ENCODE results near the gene TXNRD3.
"Not testable (repeated sequence)": the region's sequence is repeated elsewhere in the genome, so short reads cannot be mapped to it uniquely, and the experiment has no call there.

TXNRD3 gene

DNA sequence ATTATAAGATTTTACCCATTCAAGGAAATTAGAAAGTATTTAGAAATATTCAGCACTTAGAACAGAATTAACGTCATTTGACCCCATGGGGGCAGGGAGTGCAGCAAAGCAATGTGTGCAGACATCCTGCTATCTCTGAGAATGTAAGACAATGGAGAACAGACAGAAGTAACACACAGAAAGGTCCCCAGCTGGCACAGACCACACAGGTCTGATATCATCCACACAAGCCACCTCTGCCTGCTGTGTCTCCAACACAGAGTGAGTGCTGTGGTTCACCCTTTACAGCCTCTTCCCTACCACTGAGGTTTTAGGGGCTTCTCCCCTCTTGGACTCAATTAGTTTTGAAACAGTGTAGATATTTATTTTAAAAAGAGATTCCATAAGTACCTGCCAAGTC, 16.1 kb downstream of the TXNRD3 start:
- no peak for DNase-seq

DNA sequence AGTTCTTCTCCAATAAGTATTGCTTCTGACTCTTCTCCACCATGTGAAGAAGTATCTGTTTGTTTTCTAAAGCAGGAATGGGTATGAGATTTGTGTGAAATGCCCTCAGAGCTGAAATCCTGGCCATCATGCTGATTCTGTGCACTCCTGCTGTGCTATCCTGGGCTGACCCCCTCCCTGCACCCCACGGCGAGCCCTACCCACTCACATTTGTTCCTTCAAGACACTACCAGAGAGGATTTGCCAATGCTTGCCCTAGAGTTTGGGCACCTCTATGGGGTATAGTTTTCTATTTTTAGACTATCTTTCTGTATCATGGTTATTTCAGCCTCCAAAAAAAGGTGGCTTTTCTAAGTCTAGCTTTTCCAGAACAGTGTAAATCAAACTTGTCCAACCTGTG, 18.5 kb downstream of the TXNRD3 start:
- DNase-seq: no peak

DNA sequence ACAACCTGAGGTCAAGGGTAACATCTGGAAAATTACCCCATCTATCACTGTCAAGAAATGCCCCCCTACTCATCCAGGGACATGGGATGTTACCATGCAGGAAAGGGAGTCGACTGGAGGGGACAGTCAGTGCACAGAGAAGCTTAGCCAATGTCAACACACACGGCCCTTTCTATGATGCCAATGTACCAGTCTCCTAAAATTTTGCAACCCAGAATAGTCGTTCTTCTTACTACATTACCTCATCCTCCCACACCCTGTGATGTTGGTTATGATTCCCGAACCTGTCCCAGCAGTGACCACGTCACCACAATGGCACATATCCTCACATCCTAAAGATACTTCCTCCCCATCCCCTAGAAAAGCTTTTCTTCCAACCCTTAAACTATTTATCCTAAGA, 20.1 kb downstream of the TXNRD3 start:
- no peak for DNase-seq

DNA sequence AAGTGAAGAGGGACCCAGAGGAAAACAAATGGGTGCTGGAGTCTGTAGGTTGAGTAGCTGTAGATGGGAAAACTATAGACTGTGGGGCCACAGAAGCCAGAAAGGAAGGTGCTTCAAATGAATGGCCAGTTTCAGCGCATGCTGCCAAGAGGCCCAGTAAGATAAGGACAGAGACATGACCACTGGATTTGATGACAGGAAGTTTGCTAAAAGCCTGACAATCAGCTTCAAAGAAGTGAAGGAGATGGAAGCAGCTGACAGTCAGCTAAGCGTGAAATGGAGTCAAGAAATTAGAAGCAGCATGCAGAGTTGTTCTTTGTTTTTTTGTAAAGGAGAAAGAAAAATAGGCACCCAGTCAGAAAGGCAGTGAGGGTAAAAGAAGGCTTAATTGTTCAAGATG, 24.9 kb downstream of the TXNRD3 start:
- no peak for DNase-seq

DNA sequence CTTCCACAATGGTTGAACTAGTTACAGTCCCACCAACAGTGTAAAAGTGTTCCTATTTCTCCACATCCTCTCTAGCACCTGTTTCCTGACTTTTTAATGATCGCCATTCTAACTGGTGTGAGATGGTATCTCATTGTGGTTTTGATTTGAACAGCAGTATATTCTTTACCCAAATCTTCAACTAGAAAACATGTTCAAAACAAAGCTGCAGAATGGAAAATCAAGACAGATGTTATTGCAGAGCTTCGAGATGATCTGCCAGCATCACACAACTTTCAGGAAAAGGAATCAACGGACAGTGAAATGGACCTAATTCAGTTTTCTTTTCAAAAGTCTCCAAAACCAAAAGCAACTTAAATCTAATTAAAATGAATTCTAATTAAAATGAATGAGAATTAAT, 29.2 kb downstream of the TXNRD3 start:
- DNase-seq: not testable (repeated sequence)

DNA sequence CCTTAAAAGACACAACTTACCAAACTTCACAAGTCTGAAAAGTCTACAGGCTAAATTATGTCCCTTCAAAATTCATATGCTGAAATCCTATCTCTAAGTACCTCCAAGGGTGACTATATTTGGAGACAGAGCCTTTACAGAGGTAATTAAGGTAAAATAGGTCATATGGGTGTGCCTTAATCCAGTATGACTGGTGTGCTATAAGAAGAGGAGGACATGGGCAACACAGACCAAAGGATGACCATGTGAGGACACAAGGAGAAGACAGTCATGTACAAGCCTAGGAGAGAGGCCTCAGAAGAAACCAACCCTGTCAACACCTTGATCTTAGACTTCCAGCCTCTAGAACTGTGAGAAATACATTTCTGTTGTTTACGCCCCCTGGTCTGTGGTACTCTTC, 32.2 kb downstream of the TXNRD3 start:
- DNase-seq: no peak

DNA sequence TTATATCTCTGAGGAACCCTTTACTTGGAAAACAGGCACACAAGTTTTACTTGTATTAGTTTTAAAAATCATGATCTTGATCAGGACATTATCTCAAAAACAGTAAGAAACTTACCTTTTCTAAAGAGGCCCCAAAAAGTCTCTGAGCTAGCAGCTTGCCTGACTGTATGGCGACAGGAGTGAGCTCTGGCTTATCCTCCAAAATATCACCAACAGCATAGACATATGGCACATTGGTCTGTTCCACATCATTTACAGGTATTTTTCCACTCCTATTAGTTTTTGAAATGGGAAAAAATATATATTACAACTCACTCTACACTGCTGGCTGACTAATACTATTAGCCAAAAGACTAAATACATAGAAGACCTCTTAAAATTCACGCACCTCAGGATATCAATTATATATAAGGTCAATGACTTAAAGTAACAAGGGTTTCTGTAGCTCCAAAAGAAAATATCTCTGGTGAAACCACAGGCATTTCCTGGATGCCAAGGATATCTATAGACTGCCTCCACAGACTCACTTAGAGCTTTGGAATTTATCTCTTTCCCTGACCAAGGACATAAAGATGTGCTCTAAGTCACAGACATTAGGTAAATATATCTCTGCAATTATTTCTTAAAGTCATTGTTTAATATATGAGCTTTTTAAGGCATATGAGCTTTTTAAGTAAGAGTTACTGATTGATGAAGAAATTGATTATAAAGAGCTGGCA, 33.1 kb downstream of the TXNRD3 start:
- no peak for DNase-seq

DNA sequence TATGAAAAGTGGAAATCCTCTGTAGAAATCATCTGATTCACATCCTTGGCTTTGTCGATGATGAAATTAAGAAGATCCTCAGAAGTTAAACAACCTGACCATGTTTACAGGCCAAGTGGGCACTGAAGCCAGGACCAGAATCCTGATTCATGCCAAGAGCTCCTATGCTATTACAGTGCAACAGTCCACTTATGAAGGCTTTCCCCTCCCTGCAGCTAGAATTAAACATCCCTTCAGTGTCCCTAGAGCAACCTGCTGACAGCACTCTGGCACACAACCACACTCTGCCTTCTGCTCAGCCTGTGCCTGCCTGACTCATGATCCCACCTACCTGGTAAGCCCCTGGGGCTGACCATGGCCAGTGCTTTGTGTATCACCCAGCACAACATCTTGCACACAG, 33.8 kb downstream of the TXNRD3 start:
- DNase-seq: no peak

DNA sequence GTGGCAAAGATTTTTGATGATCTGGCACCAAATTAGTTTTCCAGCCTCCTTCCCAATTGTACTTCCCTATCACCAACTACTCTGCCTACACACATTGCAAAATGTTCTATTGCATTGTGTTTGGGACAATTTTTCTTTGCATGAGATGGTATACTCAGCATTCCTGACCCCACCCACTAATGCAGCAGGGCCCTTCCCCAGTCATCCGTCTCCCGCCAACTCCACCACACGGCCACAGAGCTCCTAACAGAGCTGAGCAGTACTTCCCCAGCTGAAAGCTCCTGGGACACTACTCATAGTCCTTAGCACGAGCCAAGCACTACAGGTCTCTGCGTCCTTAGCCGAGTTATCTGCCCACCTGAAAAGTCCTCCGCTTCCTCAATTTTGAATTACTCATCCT, 34.2 kb downstream of the TXNRD3 start:
- DNase-seq: no peak

DNA sequence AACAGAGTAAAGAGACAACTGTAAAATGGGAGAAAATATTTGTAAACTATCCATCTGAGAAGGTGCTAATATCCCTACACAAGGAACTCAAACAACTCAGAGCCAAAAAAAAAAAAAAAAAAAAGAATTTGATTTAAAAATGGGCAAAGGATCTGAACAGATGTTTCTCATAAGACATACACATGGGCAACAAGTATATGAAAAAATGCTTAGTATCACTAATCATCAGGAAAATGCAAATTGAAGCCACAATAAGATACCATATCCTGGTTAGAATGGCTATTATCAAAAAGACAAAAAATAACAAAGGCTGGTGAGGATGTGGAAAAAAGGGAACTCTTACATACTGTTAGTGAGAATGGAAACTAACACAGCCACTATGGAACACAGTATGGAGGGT, 36.2 kb downstream of the TXNRD3 start:
- DNase-seq: no peak

DNA sequence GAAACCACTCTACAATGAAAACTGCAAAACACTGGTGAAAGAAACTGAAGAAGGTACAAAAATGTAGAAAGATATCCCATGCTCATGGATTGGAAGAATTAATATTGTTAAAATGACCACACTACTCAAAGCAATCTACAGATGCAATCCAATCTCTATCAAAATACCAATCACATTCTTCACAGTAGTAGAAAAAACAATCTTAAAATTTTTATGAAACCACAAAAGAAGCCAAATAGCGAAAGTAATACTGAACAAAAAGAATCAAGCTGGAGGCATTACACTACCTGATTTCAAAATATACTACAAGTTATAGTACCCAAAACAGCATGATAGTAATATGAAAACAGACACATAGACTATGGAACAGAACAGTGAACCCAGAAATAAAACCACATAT, 36.9 kb downstream of the TXNRD3 start:
- DNase-seq: no peak

DNA sequence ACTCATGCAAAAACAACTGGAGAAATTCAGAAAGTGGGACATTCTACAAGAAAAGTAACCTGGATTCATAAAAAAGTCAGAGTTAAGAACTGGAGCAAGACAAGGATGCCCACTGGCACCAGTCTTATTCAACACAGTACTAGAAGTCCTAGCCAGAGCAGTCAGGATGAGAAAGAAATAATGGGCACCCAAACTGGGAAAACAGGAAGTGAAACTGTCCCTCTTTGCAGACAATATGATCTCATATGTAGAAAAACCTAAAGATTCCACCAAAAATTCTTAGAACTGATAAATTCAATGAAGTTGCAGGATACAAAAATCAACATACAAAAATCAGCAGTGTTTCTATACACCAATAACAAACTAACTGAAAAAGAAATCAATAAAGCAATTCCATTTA, 37.4 kb downstream of the TXNRD3 start:
- DNase-seq: no peak

DNA sequence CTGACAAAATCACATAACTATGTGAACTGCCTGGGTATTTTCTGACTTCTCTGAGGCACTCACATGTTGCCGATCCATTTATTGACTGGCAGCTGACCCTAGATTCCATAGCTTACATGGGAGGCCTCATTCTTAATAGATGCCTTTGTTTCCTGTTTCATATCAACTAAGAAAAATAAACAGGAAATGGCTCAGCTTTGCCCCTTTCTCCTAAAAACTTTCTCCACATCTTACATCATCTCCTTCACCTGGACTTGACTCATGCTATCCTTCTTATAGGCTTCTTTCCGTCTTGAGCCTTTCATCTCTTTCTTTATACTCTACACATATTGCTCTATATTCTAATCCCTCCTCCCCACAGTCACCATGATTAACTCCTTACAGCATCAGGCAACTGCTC, 38.0 kb downstream of the TXNRD3 start:
- DNase-seq: no peak

DNA sequence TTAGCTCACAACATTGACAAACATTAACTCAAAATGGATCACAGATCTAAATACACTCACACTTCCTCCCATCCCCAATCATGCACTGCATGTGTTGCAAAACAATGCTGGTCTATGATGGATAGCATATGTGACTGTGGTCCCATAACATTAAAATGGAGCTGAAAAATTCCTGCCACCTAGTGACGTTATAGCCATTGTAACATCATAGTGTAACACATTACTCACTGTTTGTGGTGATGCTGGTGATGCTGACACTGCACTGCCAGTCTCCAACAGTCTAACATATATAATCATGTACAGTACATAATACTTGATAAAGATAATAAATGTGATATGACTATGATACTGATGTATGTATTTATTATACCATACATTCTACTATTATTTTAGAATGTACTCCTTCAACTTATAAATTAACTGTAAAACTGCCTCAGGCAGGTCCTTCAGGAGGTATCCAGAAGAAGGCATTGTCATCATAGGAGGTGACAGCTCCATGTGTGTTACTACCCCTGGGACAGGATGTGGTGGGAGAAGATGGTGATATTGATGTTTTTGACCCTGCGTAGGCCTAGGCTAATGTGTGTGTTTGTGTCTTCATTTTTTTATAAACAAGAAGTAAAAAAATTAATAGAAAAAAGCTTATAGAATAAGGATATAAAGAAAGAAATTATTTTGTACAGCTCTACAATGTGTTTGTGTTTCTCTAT, 41.3 kb downstream of the TXNRD3 start:
- DNase-seq: no peak

DNA sequence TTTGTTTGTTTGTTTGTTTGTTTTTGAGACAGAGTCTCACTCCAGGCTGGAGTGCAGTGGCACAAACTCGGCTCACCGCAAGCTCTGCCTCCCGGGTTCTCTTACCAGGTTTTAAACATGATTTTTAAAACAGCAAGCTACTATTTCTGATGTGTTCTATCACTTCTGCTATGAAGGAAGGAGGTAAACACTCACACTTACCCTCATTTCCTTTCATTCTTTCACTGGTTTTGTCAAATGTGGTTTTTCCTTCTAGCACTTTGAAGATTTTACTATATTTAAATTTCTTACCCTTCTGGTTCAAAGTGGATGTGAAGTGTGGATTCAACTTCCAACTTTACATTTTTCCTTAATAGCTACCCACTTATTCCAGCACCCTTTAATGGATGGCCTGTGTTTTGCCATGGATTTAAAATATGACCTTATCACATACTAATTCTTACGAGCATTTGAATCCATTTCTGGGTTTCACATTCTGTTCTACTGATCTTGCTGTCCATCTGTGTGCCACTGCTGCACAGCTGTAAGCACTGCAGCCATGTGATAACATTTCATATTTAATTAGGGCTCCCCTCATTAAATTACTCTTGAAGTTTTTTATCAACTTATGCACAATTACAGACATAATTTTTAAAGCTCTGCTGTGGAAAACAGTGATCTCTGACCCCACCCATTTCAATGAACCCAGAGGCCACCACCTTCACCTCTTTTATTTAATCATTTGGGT, 42.3 kb downstream of the TXNRD3 start:
- no peak for DNase-seq

DNA sequence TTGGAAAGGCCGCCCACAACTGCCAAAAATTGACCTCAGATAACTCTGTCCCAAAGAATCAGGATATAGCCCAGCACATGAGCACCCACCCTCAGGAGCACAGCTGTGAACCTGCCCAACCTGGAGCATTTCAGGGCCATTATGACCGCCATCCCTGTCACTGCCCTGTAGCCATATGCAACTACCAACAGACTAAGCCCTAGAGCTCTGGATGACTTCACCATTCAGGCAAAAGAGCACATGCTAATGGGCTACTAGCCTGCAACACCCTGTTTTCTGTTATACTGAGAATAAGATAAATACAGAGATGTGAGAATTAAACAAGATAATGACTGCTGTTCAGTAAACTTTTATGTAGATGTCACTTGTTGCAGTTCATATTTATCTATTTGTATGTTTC, 45.0 kb downstream of the TXNRD3 start:
- DNase-seq: no peak

DNA sequence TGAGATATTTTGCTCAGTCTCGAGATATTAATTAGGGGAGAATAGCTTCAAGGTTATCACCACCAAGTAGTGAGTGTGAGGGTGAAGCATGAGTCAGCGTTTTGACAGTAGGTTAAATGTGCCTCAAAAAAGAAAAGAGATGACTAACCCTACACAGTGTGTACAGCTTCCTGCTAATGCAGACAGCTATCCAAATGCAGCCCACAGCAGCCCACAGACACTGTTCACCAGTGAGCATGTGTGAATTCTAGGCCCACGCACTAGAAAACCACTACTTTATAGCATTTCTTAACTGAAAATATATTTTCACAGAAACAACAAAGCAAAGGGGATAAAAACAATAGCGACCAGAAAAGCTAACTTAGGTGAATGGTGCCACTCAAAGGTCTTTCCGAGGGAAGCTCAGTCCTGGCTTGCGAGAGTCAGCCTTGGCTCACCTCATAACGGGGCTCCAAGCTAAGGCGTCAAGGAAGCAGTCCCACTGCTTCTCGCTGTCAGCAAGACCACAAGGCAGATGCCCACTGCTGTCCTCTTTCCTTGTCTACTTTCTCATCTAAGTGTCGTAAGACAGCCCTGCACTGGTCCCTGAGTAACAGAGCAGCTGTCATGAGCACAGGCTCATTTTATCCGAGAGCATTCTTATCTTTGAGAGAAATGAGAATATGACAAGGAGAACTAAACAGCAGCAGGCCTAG, 47.6 kb downstream of the TXNRD3 start:
- no peak for DNase-seq

DNA sequence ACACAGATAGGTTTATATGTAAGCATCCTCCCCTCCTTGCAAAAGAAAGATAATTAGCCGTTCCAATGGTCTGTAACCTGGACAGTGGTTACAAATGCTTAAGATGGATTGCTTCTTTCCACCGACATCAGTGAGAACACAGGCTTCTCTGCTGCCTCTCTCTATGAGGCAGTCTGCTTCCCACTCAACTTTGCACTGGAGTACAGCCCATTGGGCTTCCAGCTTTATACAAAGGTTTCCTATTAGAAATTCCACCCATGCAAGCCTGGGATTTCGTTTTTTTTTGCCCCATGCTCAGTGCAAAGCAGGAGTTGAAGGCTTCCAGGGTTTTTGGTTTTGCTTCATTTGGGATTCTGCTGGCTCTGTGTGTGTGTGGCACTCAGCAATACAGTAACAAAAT, 48.9 kb downstream of the TXNRD3 start:
- DNase-seq: no peak

DNA sequence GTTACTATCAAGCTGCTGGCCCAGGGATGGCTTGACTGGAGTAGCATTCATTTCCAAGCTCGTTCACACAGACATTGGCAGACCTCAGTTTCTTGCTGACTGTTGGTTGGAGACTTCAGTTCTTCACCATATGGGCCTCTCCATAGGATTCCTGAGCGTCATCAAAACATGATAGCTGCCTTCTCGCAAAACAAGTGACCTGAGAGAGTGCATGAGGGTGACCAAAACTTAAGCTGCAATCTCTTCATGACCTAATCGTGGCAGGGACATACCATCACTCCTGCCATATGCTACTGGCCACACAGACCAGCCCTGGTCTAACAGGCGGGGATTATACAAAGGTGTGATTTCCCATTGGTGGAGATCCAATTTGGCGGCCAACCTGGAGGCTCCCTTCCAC, 50.2 kb downstream of the TXNRD3 start:
- no peak for DNase-seq

DNA sequence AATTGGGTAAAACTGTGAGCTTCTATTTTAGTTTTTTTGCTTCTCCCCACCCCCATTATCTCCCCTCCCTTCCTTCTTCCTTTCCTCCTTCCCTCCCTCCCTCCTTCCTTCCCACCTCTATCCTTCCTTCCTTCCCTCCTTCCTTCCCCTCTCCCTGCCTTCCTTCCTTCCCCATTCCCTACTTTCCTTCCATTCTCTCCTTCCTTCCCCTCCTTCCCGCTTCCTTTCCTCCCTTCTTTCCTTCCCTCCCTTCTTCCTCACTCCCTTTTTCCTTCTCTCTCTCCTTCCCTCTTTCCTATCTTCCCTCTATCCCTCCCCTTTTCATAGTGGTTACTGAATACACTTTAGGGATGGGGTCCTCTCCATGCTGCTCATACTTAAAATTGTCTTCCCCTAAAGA, 55.8 kb downstream of the TXNRD3 start:
- no peak for DNase-seq

DNA sequence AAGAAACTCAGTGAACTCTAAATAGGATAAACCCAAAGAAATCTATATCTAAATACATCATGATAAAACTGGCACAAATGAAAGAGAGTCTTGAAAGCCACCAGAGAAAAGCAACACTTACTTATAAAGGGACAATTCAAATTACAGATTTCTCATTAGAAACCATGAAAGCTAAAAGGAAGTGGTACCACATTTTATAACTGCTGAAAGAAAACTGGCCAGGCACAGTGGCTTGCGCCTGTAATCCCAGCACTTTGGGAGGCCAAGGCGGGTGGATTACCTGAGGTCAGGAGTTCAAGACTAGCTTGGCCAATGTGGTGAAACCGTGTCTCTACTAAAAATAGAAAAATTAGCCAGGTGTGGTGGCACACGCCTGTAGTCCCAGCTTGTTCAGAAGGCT, 59.4 kb downstream of the TXNRD3 start:
- not testable (repeated sequence) for DNase-seq

DNA sequence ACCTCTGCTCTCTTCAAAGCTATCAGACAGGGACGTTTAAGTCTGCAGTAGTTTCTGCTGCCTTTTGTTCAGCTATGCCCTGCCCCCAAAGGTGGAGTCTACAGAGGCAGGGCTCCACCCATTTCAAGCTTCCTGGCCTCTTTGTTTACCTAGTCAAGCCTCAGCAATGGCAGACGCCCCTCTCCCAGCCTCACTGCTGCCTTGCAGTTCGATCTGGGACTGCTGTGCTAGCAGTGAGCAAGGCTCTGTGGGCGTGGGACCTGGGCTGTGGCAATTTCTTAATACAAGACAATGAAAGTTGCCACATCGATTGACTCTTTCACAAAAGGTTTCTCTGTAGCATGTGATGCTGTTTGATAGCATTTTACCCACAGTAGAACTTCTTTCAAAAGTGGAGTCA, 63.4 kb downstream of the TXNRD3 start:
- DNase-seq: not testable (repeated sequence)

DNA sequence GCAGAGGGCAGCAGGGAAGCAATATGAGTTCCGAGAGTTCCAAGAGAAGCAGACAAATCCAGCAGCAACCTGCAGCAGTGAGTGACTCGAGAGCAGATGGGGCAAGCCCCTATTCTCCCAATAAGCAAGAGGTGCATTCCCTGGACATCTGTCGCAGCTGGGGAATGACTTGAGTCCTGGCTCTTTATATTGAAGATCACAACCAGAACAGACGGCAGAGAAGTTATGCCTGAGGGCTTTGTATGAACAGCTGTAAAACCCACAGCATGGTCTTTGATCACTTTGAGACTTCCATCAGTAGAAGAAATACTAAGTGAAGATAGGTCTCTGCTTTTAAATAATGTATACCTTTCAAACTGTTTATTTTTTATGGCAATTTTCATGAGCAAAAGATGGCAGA, 72.6 kb downstream of the TXNRD3 start:
- no peak for DNase-seq

DNA sequence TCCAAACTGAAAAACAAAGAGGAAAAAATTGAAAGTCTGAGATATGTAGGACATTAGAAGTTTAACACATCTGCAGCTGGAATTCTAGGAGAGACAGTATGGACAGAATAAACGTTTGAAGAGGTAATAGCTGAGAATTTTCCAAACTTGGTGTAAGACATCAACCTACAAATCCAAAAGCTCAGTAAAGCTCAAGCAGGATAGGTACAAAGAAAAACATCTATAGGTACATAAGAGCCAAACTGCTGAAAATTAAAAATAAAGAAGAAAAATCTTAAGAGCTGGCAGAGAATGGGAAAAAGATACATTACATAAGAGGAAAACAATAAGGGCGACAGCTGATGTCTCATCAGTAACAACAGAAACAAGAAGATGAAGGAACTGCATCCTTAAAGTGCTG, 73.4 kb downstream of the TXNRD3 start:
- DNase-seq: no peak

All from NCI-H1436 treated with DMSO at 0.1 percent for 48 hours (cell line).